Ishikawa (cell line): Measurements from ENCODE around the gene AKAP7.

Experiments
- CEBPB ChIP-seq: IDR thresholded peaks from 2 replicates; pipeline ENCODE4 v1.6.1; 2012
- EGR1 ChIP-seq: IDR thresholded peaks from 2 replicates; pipeline ENCODE4 v1.6.1; 2012
- EP300 ChIP-seq: IDR thresholded peaks from 2 replicates; pipeline ENCODE4 v1.6.1; 2012; ENCODE audit warnings: borderline replicate concordance
- RAD21 ChIP-seq: IDR thresholded peaks from 2 replicates; pipeline ENCODE4 v1.6.1; 2012; ENCODE audit warnings: low read depth
- TCF12 ChIP-seq: IDR thresholded peaks from 2 replicates; pipeline ENCODE4 v1.6.1; 2012; ENCODE audit warnings: low read depth
- USF1 ChIP-seq: IDR thresholded peaks from 2 replicates; pipeline ENCODE4 v1.6.1; 2012
- YY1 ChIP-seq: IDR thresholded peaks from 2 replicates; pipeline ENCODE4 v1.6.1; 2012; ENCODE audit warnings: low read depth

- no peak for TF ChIP-seq EGR1
- TF ChIP-seq TCF12, result no peak
- TF ChIP-seq USF1, result no peak
- TF ChIP-seq CEBPB, result no peak
- TF ChIP-seq EP300, result no peak
- TF ChIP-seq YY1, result no peak
- TF ChIP-seq RAD21, result no peak
Observed at GRCh38 chr6:131281471-131282270, 146.4 kb downstream of the AKAP7 start.
